Activated CD4-positive, alpha-beta T cell treated with anti-CD3 and anti-CD28 coated beads, Interleukin-10, Interleukin-2, amounts not matched to agents 100 ng/mL and 50 ng/mL, durations not matched to agents 16 hours and 8 hours (primary cell): ENCODE measurements around the gene SHTN1.

Source experiments
- DNase-seq: peaks from one replicate; pipeline ENCODE4 v3.0.0-alpha.2; 2020

SHTN1 gene, protein sequence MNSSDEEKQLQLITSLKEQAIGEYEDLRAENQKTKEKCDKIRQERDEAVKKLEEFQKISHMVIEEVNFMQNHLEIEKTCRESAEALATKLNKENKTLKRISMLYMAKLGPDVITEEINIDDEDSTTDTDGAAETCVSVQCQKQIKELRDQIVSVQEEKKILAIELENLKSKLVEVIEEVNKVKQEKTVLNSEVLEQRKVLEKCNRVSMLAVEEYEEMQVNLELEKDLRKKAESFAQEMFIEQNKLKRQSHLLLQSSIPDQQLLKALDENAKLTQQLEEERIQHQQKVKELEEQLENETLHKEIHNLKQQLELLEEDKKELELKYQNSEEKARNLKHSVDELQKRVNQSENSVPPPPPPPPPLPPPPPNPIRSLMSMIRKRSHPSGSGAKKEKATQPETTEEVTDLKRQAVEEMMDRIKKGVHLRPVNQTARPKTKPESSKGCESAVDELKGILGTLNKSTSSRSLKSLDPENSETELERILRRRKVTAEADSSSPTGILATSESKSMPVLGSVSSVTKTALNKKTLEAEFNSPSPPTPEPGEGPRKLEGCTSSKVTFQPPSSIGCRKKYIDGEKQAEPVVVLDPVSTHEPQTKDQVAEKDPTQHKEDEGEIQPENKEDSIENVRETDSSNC

GRCh38 chr10:117005026-117005526 lies at the start of gene SHTN1:
Gene SHTN1 (minus strand): TSS chr10:117005187. CDS start chr10:117005079, 108 bp downstream.
- peak; percentile 31 for DNase-seq

DNA sequence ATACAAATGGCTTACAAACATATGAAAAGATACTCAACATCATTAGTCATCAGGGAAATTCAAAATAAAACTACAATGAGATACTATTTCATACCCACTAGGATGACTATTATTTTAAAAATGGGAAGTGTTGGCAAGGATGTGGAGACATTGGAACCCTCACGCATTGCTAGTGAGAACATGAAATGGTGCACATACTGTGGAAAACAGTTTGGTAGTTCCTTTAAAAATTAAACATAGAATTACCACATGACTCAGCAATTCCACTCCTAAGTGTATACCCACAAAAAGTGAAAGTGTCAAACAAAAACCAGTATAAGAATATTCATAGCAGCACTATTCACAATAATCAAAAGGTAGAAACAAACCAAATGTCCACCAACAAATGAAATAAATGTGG lies 48.5 kb upstream of the SHTN1 start:
- no peak for DNase-seq

GRCh38 chr10:117047947-117048346 lies 43.0 kb upstream of the SHTN1 start:
- DNase-seq, result no peak

- no peak for DNase-seq
These were observed 11.3 kb upstream of the SHTN1 start for GRCh38 chr10:117016266-117016665.

DNA sequence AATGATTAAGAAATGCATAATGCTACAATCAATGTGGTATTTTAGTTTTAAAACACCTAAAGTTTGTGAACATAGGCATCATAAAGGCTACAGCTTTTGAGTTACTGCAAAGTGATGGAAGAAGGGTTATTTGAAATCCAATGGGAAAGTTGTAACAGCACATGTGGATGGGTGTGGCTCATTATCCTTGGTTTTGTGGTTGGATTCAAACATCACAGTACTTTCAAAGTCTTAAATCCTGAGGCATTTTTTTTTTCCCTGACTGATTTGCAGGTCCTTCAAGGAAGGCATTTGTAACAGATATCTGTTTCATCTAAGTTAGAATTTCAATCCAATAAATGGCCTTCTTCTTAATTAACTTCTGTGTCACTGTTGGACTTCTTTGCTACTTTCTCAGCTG lies 9.8 kb upstream of the SHTN1 start:
- no peak for DNase-seq

GRCh38 chr10:117007080-117007479 lies 2.1 kb upstream of the SHTN1 start:
- no peak for DNase-seq

- DNase-seq, result no peak
These were observed 604 bp upstream of the SHTN1 start for GRCh38 chr10:117005527-117006055.

DNA sequence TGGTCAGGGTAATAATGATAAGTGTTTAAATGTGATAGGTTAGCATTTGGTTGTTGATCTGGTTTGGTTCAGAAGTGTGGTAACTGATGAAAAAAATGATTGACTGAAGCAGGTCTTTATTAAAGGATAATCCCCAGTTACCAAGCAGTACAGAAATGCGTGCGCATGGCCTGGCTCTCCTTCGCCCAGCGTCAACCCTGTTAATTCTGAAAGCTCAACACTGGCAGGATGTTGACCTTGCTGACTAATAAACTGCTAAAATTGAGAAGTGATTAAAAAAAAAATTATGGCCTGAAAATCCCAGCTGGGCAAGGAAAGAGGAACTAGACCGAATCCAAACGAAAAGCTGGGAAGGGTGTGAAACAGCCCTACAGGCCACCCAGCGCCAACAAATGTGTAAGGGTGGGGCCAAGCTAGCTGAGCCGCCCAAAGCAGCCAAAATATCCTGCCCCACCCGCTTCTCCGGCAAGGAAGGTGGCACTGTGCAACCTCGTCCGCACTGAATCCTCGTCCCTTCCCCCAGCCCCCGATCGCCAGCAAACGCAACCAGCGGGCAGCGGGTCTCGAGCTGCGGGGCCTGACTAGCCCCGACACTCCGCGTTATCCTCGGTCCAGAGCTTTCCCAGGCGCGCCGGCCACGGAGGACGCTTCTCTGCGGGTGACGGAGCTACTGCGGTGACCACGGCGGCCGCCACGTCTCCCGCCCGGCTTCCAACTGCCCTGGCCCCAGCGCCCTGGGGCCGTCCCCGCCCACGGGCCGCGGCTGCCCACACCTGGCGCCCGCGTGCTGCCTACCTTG lies 561 bp downstream of the SHTN1 start:
- DNase-seq, result peak; percentile 3

DNA sequence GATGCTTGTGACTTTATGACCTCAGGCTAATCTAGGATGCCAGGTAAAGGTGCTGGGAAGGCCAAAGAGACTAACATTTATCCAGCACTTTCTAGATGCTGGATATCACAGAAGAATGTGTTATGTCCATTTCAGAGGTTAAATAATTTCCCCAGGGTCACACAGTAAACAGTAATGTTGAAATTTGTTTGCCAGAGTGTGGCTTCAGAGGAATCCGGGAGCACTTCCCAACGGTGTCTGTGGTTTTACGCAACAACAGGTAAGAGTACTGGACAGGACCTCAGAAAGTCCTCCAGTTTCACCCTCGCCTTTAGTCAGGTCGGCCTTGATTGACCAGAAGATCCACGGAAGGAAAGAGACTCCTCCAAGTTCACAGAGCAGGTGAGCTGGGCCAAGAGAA lies 1.7 kb downstream of the SHTN1 start:
- DNase-seq, result no peak

GRCh38 chr10:117002206-117002605 lies 2.8 kb downstream of the SHTN1 start:
- no peak for DNase-seq

- DNase-seq, result no peak
These were observed 3.8 kb downstream of the SHTN1 start for GRCh38 chr10:117001144-117001543.

- DNase-seq, result no peak
These were observed 4.4 kb downstream of the SHTN1 start for GRCh38 chr10:117000580-117000979.

DNA sequence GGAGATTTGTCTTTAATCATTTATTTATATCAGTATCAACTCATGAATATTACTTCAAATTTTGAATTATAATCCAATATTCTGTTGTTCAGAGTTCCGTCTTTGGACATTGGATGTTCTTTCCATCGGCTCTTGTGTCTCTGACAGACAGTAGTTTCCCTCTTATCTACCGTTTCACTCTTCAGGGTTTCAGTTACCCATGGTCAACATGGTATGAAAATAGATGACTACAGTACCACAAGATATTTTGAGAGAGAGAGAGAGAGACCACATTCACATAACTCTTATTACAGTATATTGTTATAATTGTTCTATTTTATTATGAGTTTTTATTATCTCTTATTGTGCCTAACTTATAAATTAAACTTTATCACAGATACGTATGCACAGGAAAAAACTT lies 6.8 kb downstream of the SHTN1 start:
- no peak for DNase-seq

DNA sequence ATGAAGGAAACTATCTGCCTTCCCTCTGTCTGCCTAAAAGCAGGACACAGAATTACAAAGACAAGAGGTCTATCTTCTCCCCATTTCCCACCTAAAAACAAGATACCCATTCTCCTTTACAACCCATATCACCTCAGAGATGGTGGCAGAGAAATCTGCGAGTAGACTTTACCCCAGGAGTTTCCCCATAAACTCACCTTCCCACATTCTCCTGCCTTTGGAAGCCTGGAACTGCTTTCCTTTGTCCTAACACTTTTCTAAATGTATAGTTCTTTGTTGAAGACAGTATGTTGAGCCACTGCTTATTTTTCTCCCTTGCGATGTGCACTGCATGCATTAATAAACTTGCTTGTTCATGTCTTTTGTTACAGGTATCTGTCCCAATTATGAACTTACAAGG lies 8.0 kb downstream of the SHTN1 start:
- DNase-seq, result no peak

DNA sequence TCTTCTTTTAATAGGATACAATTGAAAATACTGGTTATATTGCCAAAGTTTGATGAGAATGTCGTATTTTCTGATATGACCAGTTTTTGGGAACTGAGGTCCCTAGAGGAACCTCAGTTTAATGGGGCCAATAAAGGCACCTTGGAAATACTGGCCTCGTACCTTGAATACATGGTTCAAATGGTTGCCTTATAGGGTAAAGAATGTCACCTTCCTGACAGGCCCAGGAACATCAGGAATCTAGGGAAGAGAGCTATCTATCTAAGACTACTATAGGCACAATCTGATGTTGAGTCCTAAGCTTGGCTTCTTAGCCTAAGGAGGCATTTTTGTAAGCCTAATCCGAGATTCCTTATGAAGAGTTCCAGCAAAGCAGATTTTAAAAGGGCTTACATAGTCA lies 9.3 kb downstream of the SHTN1 start:
- DNase-seq, result no peak

DNA sequence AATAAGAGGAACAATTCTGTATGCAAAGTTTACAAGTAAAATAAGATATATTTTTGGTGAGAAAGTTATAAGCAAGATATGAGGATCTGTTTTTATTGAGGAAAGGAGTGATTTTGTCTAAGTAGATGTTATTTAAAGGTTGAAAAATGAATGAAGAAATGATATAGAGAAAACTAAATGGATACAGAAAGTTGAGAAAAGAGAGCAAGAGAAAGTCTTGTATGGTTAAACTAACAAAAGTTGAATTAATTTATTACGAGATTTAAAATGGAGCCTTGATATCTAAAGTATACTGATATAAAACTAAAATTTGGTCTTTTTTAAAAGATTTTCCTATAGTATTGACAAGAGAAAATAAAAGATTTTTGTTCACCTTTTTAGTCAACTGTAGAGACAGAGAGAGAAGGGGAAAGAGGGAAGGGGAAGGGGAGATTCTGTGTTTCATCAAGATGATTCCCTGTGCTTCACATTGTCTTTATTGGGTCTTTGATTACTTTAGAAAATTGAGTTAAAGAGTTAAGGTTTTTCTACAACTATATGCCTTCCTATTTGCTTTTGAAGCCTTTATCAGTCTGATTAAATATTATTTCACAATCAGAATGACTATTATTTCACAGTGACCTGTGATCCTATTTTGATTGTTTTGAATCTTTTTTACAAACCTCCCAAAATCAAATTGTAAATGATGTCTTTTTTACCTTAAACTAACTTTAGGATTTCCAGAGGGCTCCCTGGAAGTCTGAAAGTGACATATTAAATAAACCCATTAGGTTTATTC lies 10.7 kb downstream of the SHTN1 start:
- DNase-seq, result no peak

DNA sequence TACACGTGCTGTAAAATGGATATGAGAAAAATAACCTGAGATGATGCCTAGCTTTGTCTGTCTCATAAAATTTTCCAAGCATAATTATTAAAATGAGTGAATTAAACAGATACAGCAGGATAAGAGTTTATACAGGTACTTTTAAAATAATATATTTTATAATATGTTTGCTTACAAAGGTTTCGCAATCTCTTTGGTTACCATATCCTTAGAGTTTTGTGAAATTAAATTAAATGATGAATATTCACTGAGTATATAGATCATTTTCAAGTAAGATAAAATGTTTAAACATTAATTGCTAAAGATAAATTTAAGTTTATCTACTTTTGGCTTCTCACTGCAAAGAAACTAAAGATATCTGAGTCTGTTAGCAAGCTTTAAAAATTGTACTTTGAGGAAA lies 11.4 kb downstream of the SHTN1 start:
- no peak for DNase-seq

GRCh38 chr10:116992183-116992582 lies 12.8 kb downstream of the SHTN1 start:
- no peak for DNase-seq

- no peak for DNase-seq
These were observed 14.6 kb downstream of the SHTN1 start for GRCh38 chr10:116990276-116990800.

GRCh38 chr10:116989439-116989838 lies 15.5 kb downstream of the SHTN1 start:
- no peak for DNase-seq

DNA sequence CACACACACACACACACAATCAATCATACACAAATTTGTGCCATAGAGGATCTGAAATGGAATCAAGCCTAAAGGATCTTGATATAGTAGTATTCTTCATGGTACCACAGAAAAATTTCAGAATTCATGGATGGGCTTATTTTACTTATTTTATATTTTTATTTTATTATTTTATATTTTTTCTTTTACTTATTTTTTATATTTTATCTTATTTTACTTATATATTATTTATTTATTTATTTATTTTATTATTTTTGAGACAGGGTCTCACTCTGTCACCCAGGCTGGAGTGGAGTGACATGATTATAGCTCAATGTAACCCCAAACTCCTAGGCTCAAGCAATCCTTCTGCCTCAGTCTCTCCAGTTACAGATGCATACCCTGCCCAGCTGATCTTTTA lies 16.7 kb downstream of the SHTN1 start:
- DNase-seq, result no peak

DNA sequence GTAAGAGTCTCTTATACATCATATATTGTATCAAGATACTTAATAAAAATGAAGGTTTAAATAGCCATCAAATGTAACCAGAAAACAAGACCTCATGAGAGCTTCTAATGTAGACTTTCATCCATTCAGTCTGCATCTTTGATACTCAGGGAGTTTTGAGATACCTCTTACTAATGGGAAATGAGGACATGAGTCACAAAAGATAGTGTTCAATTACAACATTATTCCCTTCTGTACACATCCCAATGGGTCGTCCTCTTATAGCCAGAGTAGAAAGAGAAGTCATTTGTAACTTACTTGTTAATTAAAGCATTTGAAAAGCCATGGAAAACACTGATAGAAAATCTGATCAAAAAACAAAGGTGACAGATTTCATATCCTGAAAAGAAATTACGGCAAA lies 19.4 kb downstream of the SHTN1 start:
- no peak for DNase-seq
